T-helper 1 cell treated with Interleukin-12 subunit alpha and Interleukin-12 subunit beta and Interleukin-4 antibody, amounts not matched to agents 30 ng/mL and 1 ng/mL, for 36 hours (primary cell): ENCODE results near the gene PTRHD1. TPM values are rescaled to one million over a fixed set of nuclear protein-coding genes. Genes with fewer than 3 reads are reported as not detected.
"Not testable (repeated sequence)": the region's sequence is repeated elsewhere in the genome, so short reads cannot be mapped to it uniquely, and the experiment has no call there.

Source experiments
- intact Hi-C: fragments of 100-400 bp; cut with micrococcal nuclease; formaldehyde crosslinking; loops from one replicate; pipeline ENCODE4 v1.15.1; 2024
- total RNA-seq: library from RNA; stranded (reverse); gene quantifications from 2 replicates; pipeline ENCODE4 v1.2.3, GENCODE V29; 2022

The PTRHD1 gene
- total RNA-seq = 24.0 and 25.0 TPM in 2 replicates

- intact Hi-C loops = loop anchor here (1.0 to 10.0 kb wide), 14 partner anchors 34 to 1239 kb away; partner anchors contain the start of genes ATAD2B, EFR3B, NCOA1 and RAB10
These were observed at the start of gene PTRHD1, which contains the start of gene CENPO for GRCh38 chr2:24792874-24793760. Gene PTRHD1, minus strand, starts transcription at chr2:24793391. Its CDS starts 14 bp downstream, at chr2:24793377. Gene CENPO, plus strand, starts transcription at chr2:24793425. Its CDS starts 495 bp downstream, at chr2:24793920.

GRCh38 chr2:24842081-24843050 lies 49.2 kb upstream of the PTRHD1 start:
- intact Hi-C loops = no loop called here

GRCh38 chr2:24840962-24841945 lies 48.1 kb upstream of the PTRHD1 start:
- intact Hi-C loops = no loop called here

- intact Hi-C loops = no loop called here
These were observed 47.1 kb upstream of the PTRHD1 start for GRCh38 chr2:24840164-24840869.

GRCh38 chr2:24839729-24840128 lies 46.5 kb upstream of the PTRHD1 start:
- intact Hi-C loops = no loop called here

- intact Hi-C loops = no loop called here
These were observed 45.4 kb upstream of the PTRHD1 start for GRCh38 chr2:24838541-24838940.

GRCh38 chr2:24837996-24838513 lies 44.9 kb upstream of the PTRHD1 start:
- intact Hi-C loops = no loop called here

GRCh38 chr2:24836706-24837105 lies 43.5 kb upstream of the PTRHD1 start:
- intact Hi-C loops = no loop called here

GRCh38 chr2:24836206-24836605 lies 43.0 kb upstream of the PTRHD1 start:
- intact Hi-C loops = no loop called here

- intact Hi-C loops = not testable (repeated sequence)
These were observed 42.2 kb upstream of the PTRHD1 start for GRCh38 chr2:24835411-24835810.

GRCh38 chr2:24834733-24835395 lies 41.7 kb upstream of the PTRHD1 start:
- intact Hi-C loops = no loop called here

- intact Hi-C loops = no loop called here
These were observed 40.9 kb upstream of the PTRHD1 start for GRCh38 chr2:24833821-24834732.

GRCh38 chr2:24832931-24833701 lies 39.9 kb upstream of the PTRHD1 start:
- intact Hi-C loops = no loop called here

GRCh38 chr2:24832521-24832920 lies 39.3 kb upstream of the PTRHD1 start:
- intact Hi-C loops = no loop called here

GRCh38 chr2:24832073-24832461 lies 38.9 kb upstream of the PTRHD1 start:
- intact Hi-C loops = no loop called here

- intact Hi-C loops = no loop called here
These were observed 38.3 kb upstream of the PTRHD1 start for GRCh38 chr2:24831221-24832072.
